Mesendoderm (in vitro differentiated cells): Measurements from ENCODE around the gene HTN1.

Source experiments
- DNase-seq: peaks from one replicate; pipeline ENCODE4 v3.0.0; 2013
- H2AK5ac ChIP-seq: 2 replicates; pipeline ENCODE4 v1.6.1; 2013; ENCODE audit warnings: low read length, inconsistent platforms
- H2BK120ac ChIP-seq: 2 replicates; pipeline ENCODE4 v1.6.1; 2013; ENCODE audit warnings: low read depth, mild to moderate bottlenecking, low read length, moderate library complexity, mixed read lengths
- H2BK15ac ChIP-seq: replicated peaks from 2 replicates; pipeline ENCODE4 v1.6.1; 2013; ENCODE audit warnings: low read depth, mild to moderate bottlenecking, moderate library complexity
- H2BK5ac ChIP-seq: 2 replicates; pipeline ENCODE4 v1.6.1; 2013; ENCODE audit warnings: low read length, inconsistent platforms
- H3K18ac ChIP-seq: 2 replicates; pipeline ENCODE4 v1.6.1; 2013; ENCODE audit warnings: mild to moderate bottlenecking, low read length, mixed read lengths
- H3K23ac ChIP-seq: one replicate; pipeline ENCODE4 v1.6.1; 2013; ENCODE audit warnings: low read length
- H3K27ac ChIP-seq: 2 replicates; pipeline ENCODE4 v1.5.1; 2013; ENCODE audit warnings: low read depth, mild to moderate bottlenecking, inconsistent platforms, low read length, moderate library complexity
- H3K27me3 ChIP-seq: 2 replicates; pipeline ENCODE4 v1.6.1; 2013; ENCODE audit warnings: low read length, control low read depth, mild to moderate bottlenecking, inconsistent platforms; ENCODE audit not compliant: insufficient read depth, poor library complexity
- H3K36me3 ChIP-seq: 2 replicates; pipeline ENCODE4 v1.6.1; 2013; ENCODE audit warnings: low read length, inconsistent platforms; ENCODE audit not compliant: control insufficient read depth, insufficient read depth
- H3K4ac ChIP-seq: one replicate; pipeline ENCODE4 v1.6.1; 2013; ENCODE audit warnings: low read depth, mild to moderate bottlenecking, low read length, moderate library complexity
- H3K4me1 ChIP-seq: 2 replicates; pipeline ENCODE4 v1.6.1; 2013; ENCODE audit warnings: low read depth, low read length, inconsistent platforms; ENCODE audit not compliant: control insufficient read depth
- H3K4me2 ChIP-seq: 2 replicates; pipeline ENCODE4 v1.6.1; 2013; ENCODE audit warnings: low read length
- H3K4me3 ChIP-seq: 2 replicates; pipeline ENCODE4 v1.5.1; 2013; ENCODE audit warnings: mild to moderate bottlenecking, low read length
- H3K56ac ChIP-seq: one replicate; pipeline ENCODE4 v1.6.1; 2013; ENCODE audit warnings: low read length
- H3K79me1 ChIP-seq: 2 replicates; pipeline ENCODE4 v1.6.1; 2013; ENCODE audit warnings: low read length, inconsistent platforms
- H3K79me2 ChIP-seq: 2 replicates; pipeline ENCODE4 v1.6.1; 2013; ENCODE audit warnings: mild to moderate bottlenecking, low read length; ENCODE audit not compliant: control insufficient read depth, insufficient read depth
- H3K9ac ChIP-seq: 2 replicates; pipeline ENCODE4 v1.6.1; 2013; ENCODE audit warnings: low read length, inconsistent platforms
- H4K5ac ChIP-seq: one replicate; pipeline ENCODE4 v1.6.1; 2013; ENCODE audit warnings: low read length
- H4K8ac ChIP-seq: one replicate; pipeline ENCODE4 v1.6.1; 2013; ENCODE audit warnings: low read depth, mild to moderate bottlenecking, control low read depth, low read length, moderate library complexity
- WGBS: extraction: QIAGEN DNeasy Blood & Tissue Kit; methylation state at CpG from one replicate; pipeline ENCODE4 v1.1.7; 2013; ENCODE audit warnings: low lambda C conversion rate, missing lambda C conversion rate; ENCODE audit not compliant: insufficient coverage; ENCODE audit errors: extremely low coverage; 5-methylcytosine and 5-hydroxymethylcytosine counted together

HTN1 gene

DNA sequence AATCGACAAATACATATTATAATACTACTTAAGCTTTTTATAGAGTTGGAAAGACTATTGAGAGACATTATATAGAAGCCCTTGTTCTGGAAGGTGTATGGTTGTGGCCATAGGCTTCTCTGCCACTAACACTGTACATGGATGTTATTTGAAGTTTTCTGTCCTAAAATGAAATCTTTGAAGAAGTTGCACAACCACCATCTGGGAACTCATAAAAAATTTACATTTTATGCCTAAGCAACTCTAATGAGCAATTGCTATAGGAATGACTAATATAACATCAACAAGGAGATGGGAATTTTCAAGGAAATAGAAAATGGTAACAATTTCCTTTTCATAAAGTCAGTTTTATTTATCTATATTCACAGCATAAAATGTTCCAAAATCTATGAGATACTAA, 7.4 kb downstream of the HTN1 start:
- Histone ChIP-seq H3K9ac (no peak overlapping the region), H2BK120ac (no peak overlapping the region), H3K27ac (no peak overlapping the region), H3K4ac (no peak overlapping the region), H3K79me2 (no peaks in the 10 kb centered on the region), H2AK5ac (no peak overlapping the region), H3K23ac (no peak overlapping the region), H2BK15ac (no peak overlapping the region), H3K4me2 (no peak overlapping the region), H3K56ac (no peak overlapping the region), H3K27me3 (no peaks in the 10 kb centered on the region), H4K5ac (no peak overlapping the region), H4K8ac (no peak overlapping the region), H3K4me3 (no peak overlapping the region), H3K4me1 (no peaks in the 10 kb centered on the region), H3K79me1 (no peaks in the 10 kb centered on the region), H3K36me3 (no peaks in the 10 kb centered on the region), H3K18ac (no peak overlapping the region), H2BK5ac (no peak overlapping the region)
- no peak for DNase-seq
- no CpG with 5 or more reads among the region's 1 CpG for WGBS

DNA sequence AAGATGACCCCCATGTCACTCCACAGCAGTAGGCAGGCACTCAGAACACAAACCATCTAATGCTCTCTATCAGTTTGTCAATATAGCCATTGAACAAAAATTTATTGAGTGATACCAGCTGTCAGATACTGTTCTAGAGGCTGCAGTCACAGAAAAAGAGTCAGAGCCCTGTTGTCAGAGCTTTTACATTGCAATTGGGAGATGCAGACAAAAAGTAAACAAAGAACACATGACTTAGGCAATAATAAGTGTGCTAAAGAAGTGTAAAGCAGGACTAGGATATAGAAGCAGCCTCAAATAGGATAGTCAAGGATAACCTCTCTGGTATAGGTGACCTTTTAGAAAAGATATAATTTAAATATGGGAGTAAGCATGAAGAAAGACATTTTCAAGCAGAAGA, 8.9 kb downstream of the HTN1 start:
- Histone ChIP-seq H3K4me3 (no peak overlapping the region), H3K27ac (no peak overlapping the region), H3K27me3 (no peaks in the 10 kb centered on the region), H3K23ac (no peak overlapping the region), H4K5ac (no peak overlapping the region), H2AK5ac (no peak overlapping the region), H3K18ac (no peak overlapping the region), H4K8ac (no peak overlapping the region), H3K4me2 (no peak overlapping the region), H2BK120ac (no peak overlapping the region), H3K79me1 (no peaks in the 10 kb centered on the region), H2BK5ac (no peak overlapping the region), H3K56ac (no peak overlapping the region), H2BK15ac (no peak overlapping the region), H3K9ac (no peak overlapping the region), H3K4ac (no peak overlapping the region), H3K4me1 (no peaks in the 10 kb centered on the region), H3K79me2 (no peaks in the 10 kb centered on the region), H3K36me3 (no peaks in the 10 kb centered on the region)
- no peak for DNase-seq

DNA sequence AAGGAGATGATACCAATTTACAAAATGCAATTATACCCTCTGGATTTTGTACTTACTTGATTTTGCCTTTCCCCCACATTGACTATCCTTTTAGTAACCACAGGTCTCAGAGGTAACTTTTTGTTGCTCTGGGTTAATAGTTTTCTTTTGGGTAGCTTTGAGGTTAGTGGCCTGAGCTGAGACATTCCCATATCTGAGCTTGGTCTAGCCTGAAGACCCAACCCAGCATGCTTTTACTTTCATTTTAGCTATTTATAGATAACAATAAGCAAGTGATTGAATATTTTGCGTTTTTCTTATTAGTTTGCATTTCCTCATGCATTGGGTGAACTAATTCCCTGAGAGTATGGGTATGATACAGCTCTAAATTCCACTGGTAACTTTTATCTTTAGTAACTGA, 11.8 kb downstream of the HTN1 start:
- H3K4ac ChIP-seq: no peak overlapping the region
- no peak overlapping the region for H4K5ac ChIP-seq
- H3K4me1 ChIP-seq: no peaks in the 10 kb centered on the region
- H4K8ac ChIP-seq: no peak overlapping the region
- H3K27me3 ChIP-seq: no peaks in the 10 kb centered on the region
- no peak overlapping the region for H2BK15ac ChIP-seq
- no peak overlapping the region for H3K18ac ChIP-seq
- DNase-seq: no peak
- no peaks in the 10 kb centered on the region for H3K79me1 ChIP-seq
- H3K36me3 ChIP-seq: no peaks in the 10 kb centered on the region
- no peak overlapping the region for H3K27ac ChIP-seq
- H3K4me2 ChIP-seq: no peak overlapping the region
- no peak overlapping the region for H3K9ac ChIP-seq
- H2BK120ac ChIP-seq: no peak overlapping the region
- no peak overlapping the region for H3K56ac ChIP-seq
- no peak overlapping the region for H2BK5ac ChIP-seq
- no CpG with 5 or more reads among the region's 1 CpG for WGBS
- H3K23ac ChIP-seq: no peak overlapping the region
- H2AK5ac ChIP-seq: no peak overlapping the region
- H3K79me2 ChIP-seq: no peaks in the 10 kb centered on the region
- H3K4me3 ChIP-seq: no peak overlapping the region

DNA sequence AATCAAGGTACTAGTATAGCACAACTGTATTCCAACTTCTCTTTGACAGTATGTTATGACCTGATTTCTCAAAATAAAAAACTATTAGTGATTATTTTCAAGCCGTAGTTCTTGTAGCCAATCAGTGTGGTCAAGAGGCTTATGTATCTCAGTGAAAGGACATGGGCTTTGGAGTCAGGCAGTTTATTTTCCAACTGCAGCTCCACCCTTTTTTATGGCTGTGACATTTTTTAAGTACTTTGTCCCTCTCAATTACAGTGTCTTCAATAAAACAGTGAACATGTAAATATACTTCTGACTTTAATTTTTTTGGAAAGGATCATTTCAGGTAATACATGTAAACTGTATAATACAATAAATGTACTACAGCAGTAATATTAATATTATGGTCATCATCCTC, 30.0 kb downstream of the HTN1 start:
- Histone ChIP-seq H3K4me1 (no peaks in the 10 kb centered on the region), H3K4ac (no peak overlapping the region), H3K36me3 (no peaks in the 10 kb centered on the region), H3K4me2 (no peak overlapping the region), H4K5ac (no peak overlapping the region), H4K8ac (no peak overlapping the region), H2BK120ac (no peak overlapping the region), H3K9ac (no peak overlapping the region), H3K27ac (no peak overlapping the region), H3K4me3 (no peak overlapping the region), H2AK5ac (no peak overlapping the region), H3K23ac (no peak overlapping the region), H3K56ac (no peak overlapping the region), H2BK15ac (no peak overlapping the region), H2BK5ac (no peak overlapping the region), H3K79me2 (no peaks in the 10 kb centered on the region), H3K18ac (no peak overlapping the region), H3K79me1 (no peaks in the 10 kb centered on the region), H3K27me3 (no peaks in the 10 kb centered on the region)
- no peak for DNase-seq
- no CpG with 5 or more reads among the region's 1 CpG for WGBS

DNA sequence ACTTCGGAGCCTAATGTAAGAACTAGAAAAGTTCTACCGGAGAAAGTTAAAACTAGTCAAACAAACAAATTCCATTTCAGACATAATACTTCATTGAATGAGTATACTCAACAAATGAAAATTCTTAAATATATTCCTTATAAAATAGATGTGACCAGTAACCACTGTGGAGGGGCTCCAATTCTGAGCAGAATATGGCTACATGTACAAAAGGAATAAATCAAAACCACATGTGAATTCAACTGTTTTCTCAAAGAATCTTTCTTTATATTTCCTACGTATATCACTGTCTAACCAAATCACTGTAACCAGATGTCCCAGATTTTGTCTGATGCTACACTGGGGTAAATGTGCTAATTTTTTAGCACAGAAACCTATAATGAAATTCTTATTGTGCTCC, 49.0 kb downstream of the HTN1 start:
- Histone ChIP-seq H3K9ac (no peak overlapping the region), H2BK120ac (no peak overlapping the region), H3K27ac (no peak overlapping the region), H3K4me2 (no peak overlapping the region), H3K18ac (no peak overlapping the region), H2AK5ac (no peak overlapping the region), H4K8ac (no peak overlapping the region), H3K27me3 (no peaks in the 10 kb centered on the region), H4K5ac (no peak overlapping the region), H3K79me1 (no peaks in the 10 kb centered on the region), H3K4me1 (no peaks in the 10 kb centered on the region), H3K36me3 (no peaks in the 10 kb centered on the region), H3K4me3 (no peak overlapping the region), H2BK15ac (no peak overlapping the region), H2BK5ac (no peak overlapping the region), H3K79me2 (no peaks in the 10 kb centered on the region), H3K56ac (no peak overlapping the region), H3K23ac (no peak overlapping the region), H3K4ac (no peak overlapping the region)
- DNase-seq: no peak
- WGBS: no CpG with 5 or more reads among the region's 3 CpGs
